Measurements from ENCODE around the gene CTTNBP2. TPM values are rescaled to one million over a fixed set of nuclear protein-coding genes. Genes with fewer than 3 reads are reported as not detected.
A peak's percentile ranks its signal among the peaks of the same experiment; 100 is the strongest.

Gene CTTNBP2
- total RNA-seq, 1 donor: 11.9 TPM

GRCh38 chr7:117871401-117871777 is 1.9 kb downstream of the CTTNBP2 start:
- DNase-seq (ENCODE audit: low read depth): no peak
- H3K4me3 ChIP-seq (ENCODE audit: low read depth, low read length): no peak overlapping the region
- TF ChIP-seq CTCF (IDR thresholded peaks at IDR 0.05; ENCODE audit: insufficient read depth, low read length): no peak

- DNase-seq (ENCODE audit: low read depth): no peak
- no peak for TF ChIP-seq CTCF (IDR thresholded peaks at IDR 0.05; ENCODE audit: insufficient read depth, low read length)
- no peak overlapping the region for H3K4me3 ChIP-seq (ENCODE audit: low read depth, low read length)
Observed at GRCh38 chr7:117870448-117871130, 2.7 kb downstream of the CTTNBP2 start.

- no peak overlapping the region for H3K4me3 ChIP-seq (ENCODE audit: low read depth, low read length)
- TF ChIP-seq CTCF (IDR thresholded peaks at IDR 0.05; ENCODE audit: insufficient read depth, low read length): no peak
- DNase-seq (ENCODE audit: low read depth): no peak
Observed at GRCh38 chr7:117869374-117869773, 3.9 kb downstream of the CTTNBP2 start.

GRCh38 chr7:117863618-117864017 is 9.6 kb downstream of the CTTNBP2 start:
- no peak for TF ChIP-seq CTCF (IDR thresholded peaks at IDR 0.05; ENCODE audit: insufficient read depth, low read length)
- H3K4me3 ChIP-seq (ENCODE audit: low read depth, low read length): no peak overlapping the region

GRCh38 chr7:117862378-117862777 is 10.9 kb downstream of the CTTNBP2 start:
- H3K4me3 ChIP-seq (ENCODE audit: low read depth, low read length): no peak overlapping the region
- TF ChIP-seq CTCF (IDR thresholded peaks at IDR 0.05; ENCODE audit: insufficient read depth, low read length): no peak
- no peak for DNase-seq (ENCODE audit: low read depth)

More at GRCh38 chr7:117863618-117864017, 9.6 kb downstream of the CTTNBP2 start:
- DNase-seq (ENCODE audit: low read depth): peak; percentile 29

- DNase-seq (ENCODE audit: low read depth): no peak
- TF ChIP-seq CTCF (IDR thresholded peaks at IDR 0.05; ENCODE audit: insufficient read depth, low read length): no peak
- H3K4me3 ChIP-seq (ENCODE audit: low read depth, low read length): no peak overlapping the region
Observed at GRCh38 chr7:117859246-117859812, 13.9 kb downstream of the CTTNBP2 start.

Data from fibroblast of the aortic adventitia (primary cell).